ENCODE data around the gene ZNF33B.

- no peak for TF ChIP-seq CTCF (IDR thresholded peaks at IDR 0.05)
- no peak for TF ChIP-seq POLR2A (IDR thresholded peaks at IDR 0.05)
- no peak for TF ChIP-seq POLR2AphosphoS5 (IDR thresholded peaks at IDR 0.05)
These were observed 19.9 kb downstream of the ZNF33B start for GRCh38 chr10:42618424-42618823.
